HG03520 (cell line): ENCODE measurements around the gene RCL1.
"Not testable (repeated sequence)": the region's sequence is repeated elsewhere in the genome, so short reads cannot be mapped to it uniquely, and the experiment has no call there.

Source experiments
- ATAC-seq: cut with Tn5 transposase; IDR thresholded peaks from one replicate; pipeline ENCODE4 v1.9.1; 2021; ENCODE audit warnings: mild to moderate bottlenecking, moderate library complexity; ENCODE audit not compliant: unreplicated experiment

RCL1 gene

GRCh38 chr9:4783191-4783590 is 9.6 kb upstream of the RCL1 start:
- ATAC-seq = not testable (repeated sequence)

GRCh38 chr9:4784403-4784802 is 8.3 kb upstream of the RCL1 start:
- no peak for ATAC-seq

- no peak for ATAC-seq
Measured at GRCh38 chr9:4786599-4786998, 6.1 kb upstream of the RCL1 start.

DNA sequence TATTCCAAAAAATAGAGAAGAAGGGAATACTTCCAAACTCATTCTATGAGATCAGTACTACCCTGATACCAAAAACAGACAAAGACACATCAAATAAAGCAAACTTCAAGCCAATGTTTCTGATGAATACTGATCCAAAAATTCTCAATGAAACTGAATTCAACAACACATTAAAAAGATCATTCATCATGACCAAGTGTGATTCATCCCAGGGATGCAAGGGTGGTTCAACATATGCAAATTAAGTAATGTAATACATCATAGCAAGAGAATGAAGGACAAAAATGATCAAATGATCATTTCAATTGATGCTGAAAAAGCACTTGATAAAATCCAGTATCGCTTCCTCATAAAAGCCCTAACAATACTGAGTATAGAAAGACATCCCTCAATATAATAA is 4.9 kb upstream of the RCL1 start:
- no peak for ATAC-seq

DNA sequence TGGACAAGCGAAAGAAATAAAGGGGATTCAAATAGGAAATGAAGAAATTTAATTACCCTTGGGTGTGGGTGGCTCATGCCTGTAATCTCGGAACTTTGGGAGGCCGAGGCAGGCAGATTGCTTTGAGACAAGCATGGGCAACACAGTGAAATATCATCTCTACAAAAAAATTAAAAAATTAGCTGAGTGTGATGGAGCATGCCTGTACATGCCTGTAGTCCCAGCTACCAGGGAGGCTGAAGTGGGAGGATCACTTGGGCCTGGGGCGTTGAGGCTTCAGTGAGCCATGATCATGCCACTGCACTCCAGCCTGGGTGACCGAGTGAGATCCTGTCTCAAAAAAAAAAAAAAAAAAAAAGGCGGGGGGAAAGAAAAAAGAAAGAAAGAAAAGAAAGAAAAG is 4.0 kb upstream of the RCL1 start:
- no peak for ATAC-seq

- ATAC-seq = peak; percentile 27
Measured at GRCh38 chr9:4792054-4792571, 631 bp upstream of the RCL1 start.

- no peak for ATAC-seq
Measured at GRCh38 chr9:4793459-4794395, 983 bp downstream of the RCL1 start.

- no peak for ATAC-seq
Measured at GRCh38 chr9:4794691-4795090, 1.9 kb downstream of the RCL1 start.

DNA sequence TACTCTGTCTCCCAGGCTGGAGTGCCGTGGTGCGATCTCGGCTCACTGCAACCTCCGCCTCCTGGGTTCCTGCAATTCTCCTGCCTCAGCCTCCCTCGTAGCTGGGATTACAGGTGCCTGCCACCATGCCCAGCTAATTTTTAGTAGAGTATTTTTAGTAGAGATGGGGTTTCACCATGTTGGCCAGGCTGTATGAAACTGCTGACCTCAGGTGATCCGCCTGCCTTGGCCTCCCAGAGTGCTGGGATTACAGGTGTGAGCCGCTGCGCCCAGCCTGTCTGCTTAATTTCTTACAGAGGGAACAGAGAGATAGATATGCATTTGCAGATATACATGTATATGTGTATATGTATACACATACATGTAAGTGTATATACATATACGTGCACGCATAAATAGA is 2.4 kb downstream of the RCL1 start:
- not testable (repeated sequence) for ATAC-seq

GRCh38 chr9:4796530-4796929 is 3.8 kb downstream of the RCL1 start:
- no peak for ATAC-seq

- ATAC-seq = no peak
Measured at GRCh38 chr9:4796988-4797853, 4.5 kb downstream of the RCL1 start.

DNA sequence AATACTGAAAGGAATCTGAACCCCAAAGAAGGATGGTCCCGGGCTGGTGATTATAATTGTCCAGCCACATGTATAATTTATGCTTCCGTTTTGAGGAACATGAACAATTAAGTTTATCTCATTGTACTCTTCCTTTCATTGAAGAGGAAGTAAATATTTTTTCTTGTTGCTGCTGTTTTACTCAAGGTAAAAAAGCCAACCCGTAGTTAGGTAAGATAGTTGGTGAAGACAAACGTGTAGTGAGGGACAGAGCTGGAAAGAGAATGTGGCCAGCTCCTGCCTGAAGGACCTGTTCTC is 5.1 kb downstream of the RCL1 start:
- ATAC-seq = no peak

- no peak for ATAC-seq
Measured at GRCh38 chr9:4798281-4799032, 5.7 kb downstream of the RCL1 start.

GRCh38 chr9:4799033-4799430 is 6.3 kb downstream of the RCL1 start:
- ATAC-seq = no peak

DNA sequence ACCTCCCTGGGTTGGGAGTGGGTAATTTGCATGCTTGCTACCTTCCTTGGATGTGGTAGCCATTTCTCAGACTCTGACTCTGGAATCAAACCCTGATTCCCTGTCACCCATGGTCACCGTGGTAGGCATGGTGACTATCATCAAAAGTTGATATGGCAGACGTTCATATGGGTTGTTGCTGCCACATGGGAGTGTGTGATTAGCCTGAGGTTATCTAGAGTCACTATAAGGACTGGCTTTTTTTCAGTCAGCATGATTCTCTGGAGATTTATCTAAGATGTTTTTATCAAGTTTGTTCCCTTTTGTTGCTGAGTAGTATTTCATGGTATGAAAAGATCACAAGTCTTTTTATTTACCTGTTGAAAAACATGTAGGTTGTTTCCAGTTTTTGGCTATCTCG is 7.0 kb downstream of the RCL1 start:
- ATAC-seq = no peak

DNA sequence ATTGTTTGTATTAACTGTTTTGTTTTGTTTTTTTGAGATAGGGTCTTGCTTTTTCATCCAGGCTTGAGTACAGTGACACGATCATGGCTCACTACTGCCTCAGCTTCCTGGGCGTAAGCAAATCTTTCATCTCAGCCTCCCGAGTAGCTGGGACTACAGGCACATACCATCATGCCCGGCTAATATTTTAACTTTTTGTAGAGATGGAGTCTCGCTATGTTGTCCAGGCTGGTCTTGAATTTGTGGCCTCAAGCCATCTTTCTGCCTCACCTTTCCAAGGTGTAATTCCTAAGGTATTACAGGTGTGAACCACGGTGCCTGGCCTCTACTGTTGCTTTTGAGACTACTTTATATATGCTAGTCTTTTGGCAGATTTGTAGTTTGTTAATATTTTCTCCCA is 8.4 kb downstream of the RCL1 start:
- no peak for ATAC-seq

DNA sequence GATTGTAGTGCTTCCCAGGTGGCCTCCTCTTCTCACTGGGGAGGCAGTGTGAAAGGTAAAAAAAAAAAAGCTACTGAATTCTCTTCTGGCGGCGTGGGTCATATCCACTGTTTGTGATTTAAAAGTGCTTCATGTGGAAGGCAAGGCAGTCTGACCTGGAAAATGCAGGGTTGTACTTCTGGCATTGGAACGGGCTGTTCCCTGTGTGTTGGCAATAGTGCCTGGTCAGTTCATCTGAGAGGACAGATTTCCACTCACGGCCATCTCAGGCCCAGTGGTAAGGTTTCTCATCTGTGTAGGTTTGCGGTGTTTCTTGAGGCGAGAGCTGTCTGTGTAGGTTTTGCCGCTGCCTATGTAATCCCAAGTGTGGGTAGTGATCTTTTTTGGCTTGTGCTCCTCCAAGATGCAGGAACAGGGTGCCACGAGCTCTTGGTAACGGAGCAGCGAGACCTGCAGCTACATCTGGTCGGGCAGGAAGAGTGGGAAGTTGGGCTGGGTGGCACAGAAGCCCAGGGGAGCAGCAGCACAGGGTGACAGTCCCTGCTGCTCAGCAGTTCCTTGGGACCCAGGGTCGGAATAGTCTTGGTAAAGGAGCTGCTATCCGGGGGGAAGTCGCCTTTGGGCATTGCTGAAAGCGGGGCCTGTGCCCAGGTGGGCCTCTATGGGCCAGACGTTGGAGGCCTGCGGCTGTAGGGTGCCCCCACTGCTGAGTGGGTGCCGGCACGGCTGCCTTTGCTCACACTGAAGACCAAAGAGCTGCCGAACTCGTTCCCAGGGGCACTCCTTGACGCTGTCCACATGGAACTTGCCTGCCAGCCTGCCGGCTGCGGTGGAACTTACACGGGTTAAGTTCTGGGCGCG is 11.2 kb downstream of the RCL1 start:
- ATAC-seq = no peak

DNA sequence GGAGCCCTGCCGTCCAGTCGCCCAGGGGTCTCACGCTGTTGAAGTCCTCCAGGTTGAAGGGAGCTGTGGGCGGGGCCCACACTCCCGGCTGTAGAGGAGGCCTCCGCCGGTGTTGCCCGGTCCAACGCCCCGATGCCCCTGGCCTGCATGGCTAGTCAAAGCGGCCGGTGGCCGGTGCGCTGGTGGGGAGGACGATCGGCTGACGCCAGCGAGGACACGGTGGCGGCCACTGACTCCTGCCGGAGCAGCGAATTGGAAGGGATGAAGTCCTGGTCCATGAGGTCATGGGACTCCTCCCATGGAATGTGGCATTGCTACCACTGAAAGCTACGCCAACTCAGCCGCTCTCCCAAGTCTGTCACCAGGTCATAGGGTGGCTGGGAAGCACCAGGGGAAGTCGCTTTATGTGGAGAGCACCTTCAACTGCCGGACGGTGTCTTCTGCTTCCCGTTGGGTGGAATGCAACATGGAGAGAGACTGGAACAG is 11.8 kb downstream of the RCL1 start:
- ATAC-seq = no peak

DNA sequence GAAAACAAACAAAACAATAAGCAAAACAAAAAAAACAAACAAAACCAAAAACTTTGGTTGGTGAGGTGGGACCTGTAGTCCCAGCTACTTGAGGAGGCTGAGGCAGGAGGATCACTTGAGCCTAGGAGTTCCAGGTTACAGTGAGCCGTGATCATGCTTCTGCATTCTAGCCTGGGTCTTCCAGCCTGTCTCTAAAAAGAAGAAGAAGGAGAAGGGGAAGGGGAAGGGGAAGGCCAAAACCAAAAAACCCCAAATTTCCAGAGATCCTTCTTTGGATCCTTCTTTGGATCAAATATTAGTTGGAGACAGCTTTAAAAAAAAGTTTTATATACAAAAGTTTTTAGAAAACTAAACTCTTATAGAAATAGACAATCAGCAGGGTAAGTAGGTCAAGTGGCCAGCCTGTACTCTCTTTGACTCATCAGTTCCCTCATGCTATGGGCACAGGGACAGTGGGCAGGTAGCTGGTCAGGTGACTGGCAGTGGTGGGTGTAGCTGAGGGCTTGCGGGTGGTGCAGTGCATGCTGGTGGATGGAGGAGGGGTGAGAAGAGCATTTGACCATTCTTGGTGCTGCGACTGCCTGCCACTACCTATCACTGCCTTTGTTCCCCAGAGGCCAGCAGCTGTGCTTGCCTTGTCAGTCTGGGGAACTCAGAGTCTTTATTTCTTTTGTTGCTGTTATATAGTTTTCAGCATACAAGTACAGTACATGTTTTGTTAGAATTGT is 12.6 kb downstream of the RCL1 start:
- ATAC-seq = no peak
